GM19397 (cell line): ENCODE measurements around the gene TP53.
"Not testable (repeated sequence)": the region's sequence is repeated elsewhere in the genome, so short reads cannot be mapped to it uniquely, and the experiment has no call there.

ENCODE experiments used
- ATAC-seq: cut with Tn5 transposase; IDR thresholded peaks from one replicate; pipeline ENCODE4 v1.9.1; 2021; ENCODE audit warnings: mild to moderate bottlenecking, moderate library complexity; ENCODE audit not compliant: unreplicated experiment

TP53 gene

DNA sequence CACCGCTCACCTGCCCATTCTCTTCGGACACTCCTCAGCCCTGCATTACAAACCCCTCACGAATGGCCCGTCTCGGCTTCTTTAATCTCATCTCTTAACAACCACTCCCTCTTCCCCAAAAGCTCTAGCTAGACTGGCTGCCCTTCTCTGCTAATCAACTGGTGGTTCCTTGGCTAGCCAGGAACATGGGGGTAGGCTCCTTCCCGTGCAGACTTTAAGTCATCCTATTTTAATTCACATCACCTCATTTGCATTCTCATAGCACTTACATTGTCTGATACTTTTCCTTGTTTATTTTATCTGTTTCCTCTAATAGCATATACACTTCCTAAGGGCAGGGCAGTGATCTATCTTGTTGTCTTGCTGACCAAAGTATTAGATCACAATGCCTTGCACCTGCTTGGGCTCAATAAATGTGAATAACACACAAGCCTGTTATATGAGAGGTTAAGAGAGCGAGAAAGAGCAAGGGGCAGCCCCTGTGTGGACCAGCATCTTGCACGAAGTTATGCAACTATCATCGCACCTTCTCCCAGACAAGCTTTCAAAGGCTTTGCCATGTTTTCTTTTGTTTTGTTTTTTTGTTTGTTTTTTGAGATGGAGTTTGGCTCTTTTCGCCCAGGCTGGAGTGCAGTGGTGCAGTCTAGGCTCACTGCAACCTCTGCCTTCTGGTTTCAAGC lies 9.8 kb downstream of the TP53 start:
- no peak for ATAC-seq

DNA sequence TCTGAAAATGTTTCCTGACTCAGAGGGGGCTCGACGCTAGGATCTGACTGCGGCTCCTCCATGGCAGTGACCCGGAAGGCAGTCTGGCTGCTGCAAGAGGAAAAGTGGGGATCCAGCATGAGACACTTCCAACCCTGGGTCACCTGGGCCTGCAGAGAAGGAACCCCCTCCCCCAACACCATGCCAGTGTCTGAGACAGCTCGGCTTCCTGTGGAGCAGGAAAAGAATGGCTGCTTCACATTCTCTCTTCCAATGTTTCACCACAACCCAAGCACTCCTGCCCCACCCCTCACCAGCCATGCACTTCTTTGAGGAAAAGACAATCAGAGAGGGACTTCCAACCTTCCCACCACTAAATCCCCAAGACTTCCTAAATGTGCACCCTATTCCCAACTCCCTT lies 10.8 kb downstream of the TP53 start:
- ATAC-seq: no peak

DNA sequence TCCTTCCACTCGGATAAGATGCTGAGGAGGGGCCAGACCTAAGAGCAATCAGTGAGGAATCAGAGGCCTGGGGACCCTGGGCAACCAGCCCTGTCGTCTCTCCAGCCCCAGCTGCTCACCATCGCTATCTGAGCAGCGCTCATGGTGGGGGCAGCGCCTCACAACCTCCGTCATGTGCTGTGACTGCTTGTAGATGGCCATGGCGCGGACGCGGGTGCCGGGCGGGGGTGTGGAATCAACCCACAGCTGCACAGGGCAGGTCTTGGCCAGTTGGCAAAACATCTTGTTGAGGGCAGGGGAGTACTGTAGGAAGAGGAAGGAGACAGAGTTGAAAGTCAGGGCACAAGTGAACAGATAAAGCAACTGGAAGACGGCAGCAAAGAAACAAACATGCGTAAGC lies 12.4 kb downstream of the TP53 start:
- no peak for ATAC-seq

DNA sequence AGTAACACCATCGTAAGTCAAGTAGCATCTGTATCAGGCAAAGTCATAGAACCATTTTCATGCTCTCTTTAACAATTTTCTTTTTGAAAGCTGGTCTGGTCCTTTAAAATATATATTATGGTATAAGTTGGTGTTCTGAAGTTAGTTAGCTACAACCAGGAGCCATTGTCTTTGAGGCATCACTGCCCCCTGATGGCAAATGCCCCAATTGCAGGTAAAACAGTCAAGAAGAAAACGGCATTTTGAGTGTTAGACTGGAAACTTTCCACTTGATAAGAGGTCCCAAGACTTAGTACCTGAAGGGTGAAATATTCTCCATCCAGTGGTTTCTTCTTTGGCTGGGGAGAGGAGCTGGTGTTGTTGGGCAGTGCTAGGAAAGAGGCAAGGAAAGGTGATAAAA lies 14.1 kb downstream of the TP53 start:
- no peak for ATAC-seq

DNA sequence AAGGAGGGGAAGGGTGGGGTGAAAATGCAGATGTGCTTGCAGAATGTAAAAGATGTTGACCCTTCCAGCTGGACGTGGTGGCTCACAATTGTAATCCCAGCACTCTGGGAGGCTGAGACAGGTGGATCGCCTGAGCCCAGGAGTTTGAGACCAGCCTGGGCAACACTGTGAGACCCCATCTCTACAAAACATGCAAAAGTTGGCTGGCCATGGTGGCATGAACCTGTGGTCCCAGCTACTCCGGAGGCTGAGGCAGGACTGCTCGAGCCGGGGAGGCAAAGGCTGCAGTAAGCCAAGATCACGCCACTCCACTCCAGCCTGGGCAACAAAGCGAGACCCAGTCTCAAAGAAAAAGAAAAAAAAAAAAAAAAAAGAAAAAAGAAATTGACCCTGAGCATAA lies 18.8 kb downstream of the TP53 start:
- no peak for ATAC-seq

DNA sequence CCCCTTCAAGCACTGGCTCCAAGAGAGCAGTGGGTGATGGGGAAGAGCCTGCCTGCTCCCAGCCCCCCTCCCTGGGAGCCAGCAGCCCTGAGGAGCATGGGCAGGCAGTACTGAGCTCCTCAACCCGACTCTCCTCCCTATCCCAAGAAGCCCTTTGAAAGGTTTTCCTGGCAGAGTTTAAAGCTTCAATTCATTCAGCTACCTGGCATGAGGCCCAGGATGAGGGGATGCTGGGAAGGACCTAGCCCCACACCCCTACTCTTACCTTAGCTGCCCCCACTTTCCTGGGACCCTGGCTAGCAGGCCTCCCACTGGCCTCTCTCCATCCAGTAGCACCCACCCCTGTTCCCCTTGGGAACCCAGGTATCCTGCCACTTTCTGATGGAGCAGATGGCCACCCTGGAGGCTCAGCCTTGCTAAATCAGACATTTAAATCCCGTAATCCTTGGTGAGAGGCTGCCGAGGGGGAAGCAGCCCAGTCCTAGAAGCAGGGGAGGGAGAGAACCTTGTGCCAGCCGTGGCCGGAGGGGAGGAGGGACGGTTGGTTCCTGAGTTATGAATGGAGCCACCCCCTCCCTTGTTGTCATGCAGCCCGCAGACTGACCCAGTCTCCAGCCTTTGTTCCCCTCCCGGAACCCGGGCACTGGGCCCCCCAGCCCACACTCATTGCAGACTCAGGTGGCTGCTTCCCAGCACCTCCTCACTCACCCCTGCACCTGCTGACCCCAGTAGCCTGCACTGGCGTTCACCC lies 19.5 kb downstream of the TP53 start:
- no peak for ATAC-seq

DNA sequence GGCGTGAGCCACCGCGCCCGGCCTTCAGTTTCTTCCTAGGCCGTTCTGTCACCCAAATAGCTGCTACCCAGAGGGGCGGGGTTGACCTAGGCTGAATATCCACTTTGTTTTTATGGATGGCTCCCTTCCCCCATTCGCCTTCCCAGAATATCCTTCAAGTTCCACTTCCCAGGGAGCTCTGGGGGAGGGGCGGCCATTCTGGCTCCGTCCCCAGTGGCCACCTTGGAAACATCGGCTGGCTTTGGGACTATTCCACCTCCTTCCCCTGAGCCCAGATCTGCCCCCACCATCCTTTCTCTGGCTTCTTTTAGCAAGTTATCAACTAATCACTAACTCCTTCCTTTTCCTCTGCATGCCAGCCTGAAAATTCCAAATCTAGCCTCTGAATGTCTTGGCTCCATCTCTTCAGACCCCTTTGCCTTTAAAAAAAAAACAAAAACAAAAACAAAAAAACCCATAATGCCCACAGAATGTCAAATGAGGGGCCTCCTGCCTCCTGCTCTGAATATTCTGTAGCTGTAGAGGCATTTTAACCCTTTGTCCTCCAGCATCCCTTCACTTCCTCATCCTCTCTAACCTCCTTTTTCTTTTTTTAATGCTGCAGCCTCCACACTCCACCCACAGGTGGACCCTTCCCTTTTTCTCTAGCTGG lies 30.2 kb downstream of the TP53 start:
- ATAC-seq: no peak

DNA sequence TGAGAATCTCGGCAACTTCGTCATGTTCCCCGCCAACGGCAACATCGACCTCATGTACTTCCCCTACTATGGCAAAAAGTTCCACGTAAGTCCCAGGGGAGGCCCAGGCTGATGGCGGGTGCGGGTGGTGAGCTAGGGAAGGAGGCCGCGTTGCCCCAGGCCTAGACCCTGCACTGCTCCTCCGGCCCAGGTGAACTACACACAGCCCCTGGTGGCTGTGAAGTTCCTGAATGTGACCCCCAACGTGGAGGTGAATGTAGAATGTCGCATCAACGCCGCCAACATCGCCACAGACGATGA lies 31.8 kb downstream of the TP53 start:
- ATAC-seq: no peak

DNA sequence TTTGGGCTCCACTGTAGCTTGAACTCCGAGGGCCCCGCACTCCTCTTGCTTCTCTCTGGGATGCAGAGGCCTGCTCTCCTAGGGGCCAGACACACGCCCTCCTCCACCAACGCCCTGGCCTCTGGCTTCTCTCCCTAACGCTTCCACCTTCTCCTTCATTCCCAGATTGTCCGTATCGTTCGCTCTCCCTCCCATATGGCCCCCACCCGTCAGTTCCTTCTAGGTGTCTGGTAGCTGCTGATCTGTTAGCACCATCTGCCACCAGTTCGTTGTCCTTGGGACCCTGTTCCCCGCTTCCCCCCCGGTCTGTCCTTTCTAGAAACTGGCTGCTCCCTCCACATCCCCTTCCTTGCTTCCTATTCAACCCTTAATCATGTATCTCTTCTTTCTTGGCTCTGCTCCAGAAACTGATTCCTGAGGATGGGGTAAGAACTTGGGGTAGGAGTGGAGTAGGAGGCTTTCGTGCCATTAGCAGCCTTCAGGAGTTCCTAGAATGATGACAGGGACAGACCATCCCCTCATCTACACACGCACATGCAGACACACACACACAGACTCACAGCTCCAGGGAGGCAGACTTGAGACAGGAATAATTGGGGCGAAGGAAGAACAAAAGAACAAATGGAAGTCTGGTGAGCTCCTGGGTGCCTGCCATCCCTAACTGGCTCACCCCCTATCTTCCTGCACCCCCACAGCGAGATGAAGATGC lies 32.3 kb downstream of the TP53 start:
- no peak for ATAC-seq

DNA sequence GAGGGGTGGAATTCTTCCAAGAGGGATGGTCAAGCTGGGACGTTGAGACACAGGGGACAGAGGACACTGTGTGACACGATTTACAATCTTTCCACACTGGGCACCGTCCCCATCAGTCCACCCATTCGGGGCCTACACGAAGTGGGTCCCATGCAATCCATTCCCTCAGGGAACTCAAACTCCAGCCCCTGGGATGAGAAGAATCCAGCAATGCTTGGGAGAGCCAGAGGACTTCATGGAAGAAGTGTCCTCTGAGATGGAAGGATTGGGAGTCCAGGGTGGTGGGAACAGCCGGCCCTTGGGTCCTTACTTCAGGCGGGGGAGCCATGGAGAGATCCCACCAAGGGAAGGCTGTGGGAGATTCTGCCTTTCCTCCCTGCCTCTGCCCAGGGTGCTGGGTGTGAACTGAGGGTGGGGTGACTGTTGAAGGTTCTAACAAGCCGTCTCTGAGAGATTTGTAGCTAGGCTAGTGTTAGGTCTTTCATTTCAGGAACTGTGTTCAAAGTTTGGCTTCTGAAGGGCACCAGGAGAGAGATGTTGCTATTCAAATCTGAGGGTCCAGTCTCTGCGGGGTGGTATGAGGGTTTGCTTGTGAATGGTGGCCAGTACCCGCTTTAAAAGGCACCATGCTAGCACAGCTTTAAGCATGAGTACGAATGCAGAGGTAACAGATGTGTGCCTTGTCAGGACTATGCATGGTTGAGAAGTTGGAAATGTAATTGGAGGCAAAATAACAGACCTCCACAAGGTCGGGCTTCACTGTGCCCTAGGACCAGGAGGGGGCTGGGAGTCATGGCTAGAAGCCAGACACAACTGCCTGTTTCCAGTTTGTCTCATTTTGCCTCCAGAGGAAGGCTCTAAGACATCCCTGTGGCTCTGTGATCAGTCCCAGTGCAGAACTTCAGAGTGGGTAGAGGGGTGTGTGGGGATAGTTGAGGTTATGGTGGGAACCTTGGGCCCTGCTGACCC lies 34.6 kb downstream of the TP53 start:
- ATAC-seq: no peak

DNA sequence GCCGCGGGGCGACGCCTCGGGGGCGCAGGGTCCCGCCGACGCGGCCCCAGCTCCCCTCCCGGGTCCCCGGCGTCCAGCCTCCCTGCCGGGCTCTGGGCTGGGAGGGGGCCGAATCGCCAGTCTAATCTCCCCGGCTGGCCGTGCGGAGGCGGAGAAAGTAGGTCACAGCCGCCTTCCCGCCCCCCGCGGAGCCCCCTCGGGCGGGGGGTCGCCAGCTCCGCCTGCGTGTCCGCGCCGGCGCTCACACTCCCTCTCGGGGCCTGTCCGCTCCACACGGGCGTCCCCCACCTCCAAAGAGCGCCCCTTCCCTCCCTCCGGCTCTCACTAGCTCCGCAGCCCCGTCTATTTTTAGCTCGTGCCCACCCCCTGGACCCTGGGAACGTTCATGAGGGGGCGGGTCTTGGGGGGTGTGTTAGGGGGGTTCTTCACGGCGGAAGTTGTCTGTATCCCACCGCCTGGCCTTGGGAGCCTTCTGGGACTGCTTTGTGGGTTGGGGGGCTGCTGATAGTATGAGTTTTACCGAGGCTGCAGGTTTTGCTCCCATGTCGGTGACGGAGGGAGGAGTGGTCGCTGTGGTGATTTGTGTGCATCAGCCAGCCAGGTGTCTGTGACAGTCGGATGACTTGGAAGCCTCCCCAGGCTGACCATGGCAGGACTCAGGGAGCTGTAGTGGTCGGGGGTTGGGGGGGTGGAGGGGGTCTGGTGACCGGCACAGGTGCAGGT lies 35.5 kb downstream of the TP53 start:
- ATAC-seq: no peak

DNA sequence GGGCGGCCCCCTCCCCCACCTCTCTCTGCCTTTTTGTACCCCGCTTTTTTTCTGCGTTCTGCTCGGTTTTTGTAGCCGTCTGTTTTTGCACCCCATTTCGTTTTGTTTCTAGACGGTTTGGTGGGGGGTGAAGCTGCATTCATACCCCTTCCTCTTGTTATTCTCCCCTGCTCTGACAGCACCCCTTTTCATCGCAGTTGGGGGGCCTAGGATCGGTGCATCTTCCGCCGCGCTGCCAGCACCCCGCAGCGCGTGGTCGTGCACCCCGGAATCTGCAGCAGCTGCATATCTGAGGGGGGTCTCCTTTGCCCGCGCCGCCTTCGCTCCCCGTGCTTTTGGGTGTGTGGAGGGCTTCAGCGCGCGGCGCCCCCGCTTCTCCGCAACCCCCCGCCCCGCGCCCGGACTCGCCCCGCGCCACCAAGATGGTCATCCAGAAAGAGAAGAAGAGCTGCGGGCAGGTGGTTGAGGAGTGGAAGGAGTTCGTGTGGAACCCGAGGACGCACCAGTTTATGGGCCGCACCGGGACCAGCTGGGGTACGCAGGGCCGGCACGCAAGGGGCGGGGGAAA lies 36.1 kb downstream of the TP53 start:
- ATAC-seq: no peak

DNA sequence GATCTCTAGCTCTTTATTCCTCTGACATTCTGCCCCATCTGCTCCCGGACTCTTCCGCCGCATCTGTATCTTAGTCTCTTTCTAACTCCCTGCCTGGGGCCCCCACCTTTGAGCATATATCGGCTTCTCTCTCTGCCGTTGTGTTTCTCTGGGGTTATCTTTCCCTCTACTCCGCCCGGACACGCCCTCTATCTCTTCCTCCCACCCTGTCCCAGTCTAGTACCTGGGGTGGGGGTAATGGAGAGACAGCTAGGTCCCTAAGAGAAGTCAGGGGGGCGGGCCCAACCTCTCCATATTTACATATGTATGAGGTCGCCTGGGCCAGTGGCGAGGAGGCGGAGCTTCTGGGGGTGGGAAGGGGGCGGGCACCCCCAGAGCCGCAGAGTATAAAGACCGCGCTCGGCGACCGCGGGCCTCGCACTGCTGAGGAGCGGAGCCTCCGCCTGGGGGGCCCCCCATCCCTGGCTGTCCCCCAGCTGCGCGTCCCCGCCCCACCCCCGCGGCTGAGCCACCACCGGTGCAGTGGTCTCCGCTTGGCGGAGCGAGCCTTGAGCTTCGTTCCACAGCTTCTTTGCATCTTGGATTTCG lies 36.7 kb downstream of the TP53 start, which contains the start of gene ATP1B2:
Gene ATP1B2, plus strand, starts transcription at position 418 of the 588 bp plus-strand sequence. CDS start 593 bp downstream, outside the sequence.
- ATAC-seq: no peak

DNA sequence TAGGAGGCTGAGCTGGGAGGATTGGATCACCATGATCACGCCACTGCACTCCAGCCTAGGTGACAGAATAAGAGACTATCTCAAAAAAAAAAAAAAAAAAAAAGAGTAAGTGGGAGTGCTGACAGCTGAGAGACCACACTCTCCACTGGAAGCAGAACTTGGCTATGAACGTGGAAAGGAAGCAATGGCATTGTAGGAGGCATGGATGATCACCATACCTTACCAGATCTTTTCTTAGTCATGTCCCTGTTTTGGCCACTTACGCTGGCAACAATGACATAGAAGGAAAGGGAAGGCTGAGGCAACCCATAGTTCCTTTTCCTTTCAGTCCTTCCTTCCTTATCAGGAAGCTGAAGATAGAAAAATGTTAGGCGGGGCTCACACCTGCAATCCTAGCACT lies 40.3 kb downstream of the TP53 start:
- ATAC-seq: no peak

DNA sequence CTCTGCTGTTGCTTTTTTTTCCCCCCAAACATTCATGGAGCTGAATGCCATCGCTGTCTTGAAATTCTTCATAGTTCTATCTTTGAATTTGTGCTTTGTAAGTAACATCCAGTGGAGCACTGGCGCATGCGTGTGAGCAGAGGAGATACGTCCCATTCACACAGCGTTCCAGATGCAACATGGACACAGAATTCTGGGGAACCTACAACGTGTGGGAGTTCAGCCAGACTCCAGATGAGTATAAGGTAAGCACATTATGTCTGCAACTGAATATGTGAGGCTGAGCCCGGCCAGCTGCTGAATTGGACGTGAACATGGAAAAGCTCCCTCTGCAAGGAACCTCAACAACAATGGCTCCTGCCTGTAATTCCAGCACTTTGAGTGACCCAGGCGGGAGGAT lies 40.8 kb downstream of the TP53 start:
- no peak for ATAC-seq

DNA sequence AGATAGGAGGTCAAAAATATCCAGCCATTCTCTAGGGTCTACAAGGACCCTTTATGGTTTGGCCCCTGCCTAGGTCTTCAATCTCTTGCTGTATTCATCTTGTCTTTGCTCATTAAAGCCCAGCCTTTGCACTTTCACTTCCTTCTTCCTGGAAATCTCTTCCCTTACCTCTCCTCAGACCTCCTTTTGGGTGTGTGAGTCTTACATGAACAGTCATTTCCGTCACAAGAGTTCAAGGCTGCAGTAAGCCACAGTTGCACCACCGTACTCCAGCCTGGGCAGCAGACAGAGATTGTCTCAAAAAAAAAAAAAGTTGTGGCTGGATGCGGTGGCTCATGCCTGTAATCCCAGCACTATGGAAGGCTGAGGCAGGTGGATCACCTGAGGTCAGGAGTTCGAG lies 42.5 kb downstream of the TP53 start:
- no peak for ATAC-seq

DNA sequence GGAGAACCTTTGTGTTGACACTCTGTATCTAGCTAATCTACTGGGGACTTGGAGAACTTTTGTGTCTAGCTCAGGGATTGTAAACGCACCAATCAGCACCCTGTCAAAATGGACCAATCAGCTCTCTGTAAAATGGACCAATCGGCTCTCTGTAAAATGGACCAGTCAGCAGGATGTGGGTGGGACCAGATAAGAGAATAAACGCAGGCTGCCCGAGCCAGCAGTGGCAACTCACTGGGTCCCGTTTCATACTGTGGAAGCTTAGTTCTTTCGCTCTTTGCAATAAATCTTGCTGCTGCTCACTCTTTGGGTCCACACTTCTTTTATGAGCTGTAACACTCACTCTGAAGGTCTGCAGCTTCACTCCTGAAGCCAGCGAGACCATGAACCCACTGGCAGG lies 45.7 kb downstream of the TP53 start:
- not testable (repeated sequence) for ATAC-seq

DNA sequence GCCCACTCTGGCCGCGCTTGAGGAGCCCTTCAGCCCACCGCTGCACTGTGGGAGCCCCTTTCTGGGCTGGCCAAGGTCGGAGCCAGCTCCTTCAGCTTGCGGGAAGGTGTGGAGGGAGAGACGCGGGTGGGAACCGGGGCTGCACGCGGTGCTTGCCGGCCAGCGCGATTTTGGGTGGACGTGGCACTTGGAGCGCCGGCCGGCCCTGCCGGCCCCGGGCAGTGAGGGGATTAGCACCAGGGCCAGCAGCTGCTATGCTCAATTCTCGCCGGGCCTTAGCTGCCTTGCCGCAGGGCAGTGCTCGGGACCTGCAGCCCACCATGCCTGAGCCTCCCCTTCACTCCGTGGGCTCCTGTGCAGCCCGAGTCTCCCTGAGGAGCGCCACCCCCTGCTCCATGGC lies 46.5 kb downstream of the TP53 start:
- no peak for ATAC-seq

DNA sequence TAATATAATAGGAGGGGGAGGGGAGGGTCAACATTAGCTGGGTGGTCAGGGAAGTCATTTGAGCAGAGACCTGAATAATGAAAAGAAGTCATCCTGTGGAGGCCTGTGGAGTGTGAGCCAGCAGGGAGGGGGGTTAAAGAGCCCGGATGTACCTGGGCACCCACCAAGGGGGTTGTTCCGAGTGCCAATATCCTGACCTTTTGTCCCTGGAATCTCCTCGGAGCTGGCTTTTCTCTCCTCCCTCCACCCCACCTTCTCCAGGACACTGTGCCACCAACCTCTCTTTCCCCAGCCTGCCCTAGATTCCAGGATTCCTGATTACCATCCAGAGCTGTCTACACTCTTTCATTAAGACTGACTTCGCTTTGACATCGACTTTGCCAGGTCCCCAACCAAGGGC lies 51.1 kb downstream of the TP53 start:
- no peak for ATAC-seq
